K562 (cell line): ENCODE results near the gene RNASE4. TPM values are rescaled to one million over a fixed set of nuclear protein-coding genes. Genes with fewer than 3 reads are reported as not detected.
A peak's percentile ranks its signal among the peaks of the same experiment; 100 is the strongest.

ENCODE experiments used
- ATAC-seq: fragments of 200-7000 bp; cut with Tn5 transposase; 3 replicates; pipeline ENCODE4 v1.9.1; 2020; ENCODE audit warnings: moderate library complexity
- BruUV-seq: library from RNA; stranded (reverse); fragments of 400-500 nt; replicated peaks from 2 replicates; lab custom pipeline; 2021; lab: Mats Ljungman, UMichigan
- CTCF ChIA-PET: fragments of 300-600 bp; formaldehyde crosslinking; extraction: SDS; loops from one replicate; lab custom pipeline; 2021; ENCODE audit warnings: low intra/inter-chr PET ratio; lab: Yijun Ruan, JAX
- POLR2A ChIA-PET: fragments of 300-600, 350-650 bp; sonication (Branson Sonifier 250); formaldehyde crosslinking; extraction: SDS; loops from one replicate; lab custom pipeline; 2021; ENCODE audit warnings: antibody characterized with exemption, inconsistent platforms; lab: Yijun Ruan, JAX
- DNase-seq, 4 experiments: peaks; one replicate each; pipeline versions ENCODE4 v3.0.0 to v3.0.0-alpha.2; 2011 to 2018; ENCODE audit warnings: low spot score in 3 of 4, mixed read lengths in 3 of 4; ENCODE audit errors: extremely low read depth in 1 of 4
- FAIRE-seq: peaks from 2 replicates; lab custom pipeline; 2011; peaks lifted over from hg19 to GRCh38; lab: Jason Lieb, UNC
- H2AFZ ChIP-seq: 2 replicates; pipeline ENCODE4 v1.6.0; 2011; ENCODE audit warnings: low read depth, low read length, control low read depth, inconsistent platforms
- H3K27ac ChIP-seq: fragments of 200-600 bp; 3 replicates; pipeline ENCODE4 v1.8.0; 2011; ENCODE audit warnings: low read depth, mild to moderate bottlenecking, control low read depth, inconsistent platforms, low read length, moderate library complexity, mixed read lengths; ENCODE audit errors: extremely low read depth
- H3K27me3 ChIP-seq, 2 experiments: fragments of 300-600 bp in 1 of 2; 2 replicates in 1 of 2; 3 replicates in 1 of 2; pipeline versions ENCODE4 v1.6.0 to v1.8.0; 2011; ENCODE audit warnings: inconsistent platforms in 2 of 2, low read length in 2 of 2, mild to moderate bottlenecking in 1 of 2, mixed read lengths in 1 of 2, moderate library complexity in 1 of 2; ENCODE audit not compliant: control insufficient read depth in 2 of 2, insufficient read depth in 2 of 2
- H3K36me3 ChIP-seq: fragments of 300-600 bp; 3 replicates; pipeline ENCODE4 v1.8.0; 2011; ENCODE audit warnings: mild to moderate bottlenecking, low read length, inconsistent platforms; ENCODE audit not compliant: control insufficient read depth, insufficient read depth
- H3K4me1 ChIP-seq, 2 experiments: fragments of 200-600 bp in 1 of 2; replicated peaks in 1 of 2; 2 replicates in 1 of 2; 3 replicates in 1 of 2; pipeline versions ENCODE4 v1.5.1 to v1.8.0; 2011; ENCODE audit warnings: inconsistent platforms in 2 of 2, low read length in 2 of 2, mild to moderate bottlenecking in 1 of 2, mixed read lengths in 1 of 2, moderate library complexity in 1 of 2; ENCODE audit not compliant: control insufficient read depth in 2 of 2, insufficient read depth in 2 of 2
- H3K4me2 ChIP-seq: 2 replicates; pipeline ENCODE4 v1.6.1; 2011; ENCODE audit warnings: low read length, control low read depth, inconsistent platforms, mixed read lengths; ENCODE audit not compliant: insufficient read depth
- H3K4me3 ChIP-seq: fragments of 200-600 bp; sonication (generic), shearing (Covaris generic); 2 replicates; pipeline ENCODE4 v1.5.1; 2016; ENCODE audit warnings: control low read depth, inconsistent platforms
- H3K79me2 ChIP-seq: fragments of 200-600 bp; 3 replicates; pipeline ENCODE4 v1.8.0; 2011; ENCODE audit warnings: low read length, inconsistent platforms; ENCODE audit not compliant: control insufficient read depth, insufficient read depth
- H3K9ac ChIP-seq, 2 experiments: 2 replicates each; pipeline versions ENCODE4 v1.6.0 to v1.6.1; 2011; ENCODE audit warnings: low read depth in 2 of 2, low read length in 2 of 2, control low read depth in 1 of 2, inconsistent platforms in 1 of 2, mild to moderate bottlenecking in 1 of 2, mixed read lengths in 1 of 2; ENCODE audit not compliant: insufficient read depth in 1 of 2
- H3K9me1 ChIP-seq: one replicate; pipeline ENCODE4 v1.6.0; 2011; ENCODE audit warnings: inconsistent platforms, mild to moderate bottlenecking, low read length, moderate library complexity; ENCODE audit not compliant: control insufficient read depth, insufficient read depth
- H3K9me3 ChIP-seq: replicated peaks from 2 replicates; pipeline ENCODE4 v1.5.1; 2011; ENCODE audit warnings: low read depth, low read length, inconsistent platforms; ENCODE audit not compliant: control insufficient read depth, insufficient read depth
- H4K20me1 ChIP-seq: replicated peaks from 2 replicates; pipeline ENCODE4 v1.6.1; 2011; ENCODE audit warnings: low read length, inconsistent platforms, mixed read lengths; ENCODE audit not compliant: control insufficient read depth, insufficient read depth
- CREB1 ChIP-seq, 2 experiments: sonication (generic) in 1 of 2; formaldehyde crosslinking in 1 of 2; IDR thresholded peaks; 2 replicates each; pipeline versions ENCODE4 v1.6.1 to v1.8.0; 2012 to 2022; ENCODE audit warnings: inconsistent platforms in 1 of 2, mild to moderate bottlenecking in 1 of 2, missing genetic modification reagents in 1 of 2, moderate library complexity in 1 of 2
- RBM15 ChIP-seq: fragments of 200-400 bp; formaldehyde crosslinking; IDR thresholded peaks from 2 replicates; pipeline ENCODE4 v1.6.1; 2018; ENCODE audit warnings: mild to moderate bottlenecking, low read length, moderate library complexity; ENCODE audit not compliant: insufficient read depth
- SMAD1 ChIP-seq: fragments of 150-350 bp; IDR thresholded peaks from 2 replicates; pipeline ENCODE4 v1.6.1; 2014; ENCODE audit warnings: low read length, low read depth; ENCODE audit not compliant: partially characterized antibody
- SNIP1 ChIP-seq: fragments of 450-650 bp; IDR thresholded peaks from 2 replicates; pipeline ENCODE4 v1.7.1; 2017; ENCODE audit warnings: low read depth, mild to moderate bottlenecking
- ZNF143 ChIP-seq: sonication (generic); formaldehyde crosslinking; IDR thresholded peaks from 2 replicates; pipeline ENCODE4 v1.9.0; 2022; ENCODE audit warnings: mild to moderate bottlenecking, missing genetic modification reagents
- ZNF589 ChIP-seq: fragments of 200-800 bp; sonication (Bioruptor generic); IDR thresholded peaks from 2 replicates; pipeline ENCODE4 v1.6.1; 2016; ENCODE audit warnings: low read depth, missing genetic modification characterization, missing compliant biosample characterization
- WGBS: fragments of 100-300 bp; shearing (Covaris generic); methylation state at CpG from one replicate; pipeline ENCODE4 v1.1.6; 2016; ENCODE audit warnings: low coverage, mixed read lengths; ENCODE audit not compliant: insufficient coverage; ENCODE audit errors: missing lambda C conversion rate; 5-methylcytosine and 5-hydroxymethylcytosine counted together
- in situ Hi-C: fragments of 300-500 bp; cut with MboI; formaldehyde crosslinking; loops from 4 replicates; pipeline ENCODE4 v1.15.0; 2018; ENCODE audit warnings: inconsistent platforms, mixed read lengths
- intact Hi-C: fragments of 100-400 bp; cut with micrococcal nuclease; formaldehyde crosslinking; loops from 2 replicates; pipeline ENCODE4 v1.14.2; 2022
- polyA plus RNA-seq, 8 experiments: library from polyadenylated mRNA; depleted of rRNA in 4 of 8; stranded (reverse) in 5 of 8; unstranded in 3 of 8; fragments of >200 nt; fragmentation: Nextera tagmentation in 2 of 8; fragmentation: Illumina TruSeq in 1 of 8; extraction: Ambion mirVana in 2 of 8; extraction: Trizol in 1 of 8; gene quantifications; 2 replicates each; pipeline versions ENCODE4 v1.2.1 to v1.2.3, GENCODE V29; 2011 to 2014; ENCODE audit warnings: inconsistent platforms in 1 of 8, missing spikeins in 1 of 8
- total RNA-seq, 7 experiments: library from RNA; depleted of rRNA in 6 of 7; stranded (reverse); fragments of >200 nt in 6 of 7; fragmentation: Illumina TruSeq in 2 of 7; extraction: Trizol in 2 of 7; gene quantifications; 2 replicates each; pipeline versions ENCODE4 v1.2.1 to v1.2.3, GENCODE V29; 2011 to 2021; ENCODE audit warnings: low replicate concordance in 1 of 7
- TF ChIP-seq, protein P1 (sequence below): fragments of 250-450 bp; sonication (Bioruptor Pico); IDR thresholded peaks from 2 replicates; pipeline ENCODE4 v1.5.0; 2021
- TF ChIP-seq, protein P2 (sequence below): fragments of 250-450 bp; sonication (Bioruptor Pico); IDR thresholded peaks from 2 replicates; pipeline ENCODE4 v1.8.0; 2021; ENCODE audit warnings: moderate library complexity, mild to moderate bottlenecking, inconsistent platforms
- TF ChIP-seq, protein P3 (sequence below): fragments of 450-650 bp; conservative IDR thresholded peaks from 2 replicates; pipeline ENCODE4 v1.6.1; 2016; ENCODE audit warnings: missing genetic modification characterization, low read depth, mild to moderate bottlenecking, missing compliant biosample characterization, moderate library complexity

RNASE4 gene
- total and polyA plus RNA-seq, 9 of the 15 experiments (the other 6 are each of a cell fraction or from before 2014, with no cell fraction given): 0.09 to 0.22 (median 0.13) TPM; not detected in 2

GRCh38 chr14:20686386-20687143 is 2.2 kb downstream of the RNASE4 start:
- H3K79me2 ChIP-seq: no peaks in the 10 kb centered on the region
- ChIA-PET POLR2A (no interaction called here), CTCF (no interaction called here)
- DNase-seq (no peak), ATAC-seq (no peak), FAIRE-seq (no peak)
- no peak overlapping the region for H3K4me3 ChIP-seq
- no peaks in the 10 kb centered on the region for H3K27me3 ChIP-seq
- in situ Hi-C loops (no loop called here), intact Hi-C loops (no loop called here)
- H3K27ac ChIP-seq: no peak overlapping the region
- H3K4me2 ChIP-seq: no peak overlapping the region
- no TSS peak for BruUV-seq
- 41% methylated on average over 7 of the region's 7 CpGs for WGBS
- H3K4me1 ChIP-seq: peaks cover 3 to 13% of the 10 kb centered on the region in 2 experiments; a peak in 2 of 5 replicates
- TF ChIP-seq ZNF143 (CRISPR knock-in tag) (no peak), CREB1 (IDR thresholded peaks at IDR 0.05) (no peak), CREB1 (CRISPR knock-in tag; IDR thresholded peaks at IDR 0.05) (no peak), ZNF589 (CRISPR knock-in tag) (no peak), SNIP1 (no peak), SMAD1 (no peak), RBM15 (no peak)
- TF ChIP-seq, protein P1, sequence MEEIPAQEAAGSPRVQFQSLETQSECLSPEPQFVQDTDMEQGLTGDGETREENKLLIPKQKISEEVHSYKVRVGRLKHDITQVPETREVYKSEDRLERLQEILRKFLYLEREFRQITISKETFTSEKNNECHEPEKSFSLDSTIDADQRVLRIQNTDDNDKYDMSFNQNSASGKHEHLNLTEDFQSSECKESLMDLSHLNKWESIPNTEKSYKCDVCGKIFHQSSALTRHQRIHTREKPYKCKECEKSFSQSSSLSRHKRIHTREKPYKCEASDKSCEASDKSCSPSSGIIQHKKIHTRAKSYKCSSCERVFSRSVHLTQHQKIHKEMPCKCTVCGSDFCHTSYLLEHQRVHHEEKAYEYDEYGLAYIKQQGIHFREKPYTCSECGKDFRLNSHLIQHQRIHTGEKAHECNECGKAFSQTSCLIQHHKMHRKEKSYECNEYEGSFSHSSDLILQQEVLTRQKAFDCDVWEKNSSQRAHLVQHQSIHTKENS: no peak
- TF ChIP-seq, protein P2, sequence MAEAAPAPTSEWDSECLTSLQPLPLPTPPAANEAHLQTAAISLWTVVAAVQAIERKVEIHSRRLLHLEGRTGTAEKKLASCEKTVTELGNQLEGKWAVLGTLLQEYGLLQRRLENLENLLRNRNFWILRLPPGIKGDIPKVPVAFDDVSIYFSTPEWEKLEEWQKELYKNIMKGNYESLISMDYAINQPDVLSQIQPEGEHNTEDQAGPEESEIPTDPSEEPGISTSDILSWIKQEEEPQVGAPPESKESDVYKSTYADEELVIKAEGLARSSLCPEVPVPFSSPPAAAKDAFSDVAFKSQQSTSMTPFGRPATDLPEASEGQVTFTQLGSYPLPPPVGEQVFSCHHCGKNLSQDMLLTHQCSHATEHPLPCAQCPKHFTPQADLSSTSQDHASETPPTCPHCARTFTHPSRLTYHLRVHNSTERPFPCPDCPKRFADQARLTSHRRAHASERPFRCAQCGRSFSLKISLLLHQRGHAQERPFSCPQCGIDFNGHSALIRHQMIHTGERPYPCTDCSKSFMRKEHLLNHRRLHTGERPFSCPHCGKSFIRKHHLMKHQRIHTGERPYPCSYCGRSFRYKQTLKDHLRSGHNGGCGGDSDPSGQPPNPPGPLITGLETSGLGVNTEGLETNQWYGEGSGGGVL (CRISPR knock-in tag): no peak
- TF ChIP-seq, protein P3, sequence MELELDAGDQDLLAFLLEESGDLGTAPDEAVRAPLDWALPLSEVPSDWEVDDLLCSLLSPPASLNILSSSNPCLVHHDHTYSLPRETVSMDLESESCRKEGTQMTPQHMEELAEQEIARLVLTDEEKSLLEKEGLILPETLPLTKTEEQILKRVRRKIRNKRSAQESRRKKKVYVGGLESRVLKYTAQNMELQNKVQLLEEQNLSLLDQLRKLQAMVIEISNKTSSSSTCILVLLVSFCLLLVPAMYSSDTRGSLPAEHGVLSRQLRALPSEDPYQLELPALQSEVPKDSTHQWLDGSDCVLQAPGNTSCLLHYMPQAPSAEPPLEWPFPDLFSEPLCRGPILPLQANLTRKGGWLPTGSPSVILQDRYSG (tag): no peak
- H3K9ac ChIP-seq: no peak overlapping the region
- no peaks in the 10 kb centered on the region for H3K9me3 ChIP-seq
- peak overlapping the region; percentile 9; the same call in 1 of the 2 replicates for H2AFZ ChIP-seq
- H3K9me1 ChIP-seq: no peaks in the 10 kb centered on the region
- no peaks in the 10 kb centered on the region for H3K36me3 ChIP-seq
- H4K20me1 ChIP-seq: peaks cover 6% of the 10 kb centered on the region; the same call in 1 of the 2 replicates
